ENCODE data around the gene ENG. TPM values are rescaled to one million over a fixed set of nuclear protein-coding genes. Genes with fewer than 3 reads are reported as not detected.
A peak's percentile ranks its signal among the peaks of the same experiment; 100 is the strongest.

ENG gene
- total and polyA plus RNA-seq, 2 donors from 2014 or later, result 135 to 158 TPM

- H3K9me3 ChIP-seq (ENCODE audit: control insufficient read depth in 2 of 3, insufficient read depth in 1 of 3, low read length in 3 of 3), result no peaks in the 10 kb centered on the region
- H3K36me3 ChIP-seq (ENCODE audit: control insufficient read depth in 2 of 3, insufficient read depth in 3 of 3, low read length in 3 of 3), result peaks cover 0 to 5% (median 0%) of the 10 kb centered on the region in 3 donors
- H3K27me3 ChIP-seq (ENCODE audit: control insufficient read depth, insufficient read depth, low read length), result no peaks in the 10 kb centered on the region
- DNase-seq (no peak), FAIRE-seq (no peak)
- intact Hi-C loops (cut with DNase I), result no loop called here
- peak overlapping the region; percentile 33 to 63 for H3K27ac ChIP-seq (ENCODE audit: low read depth in 2 of 2, low read length in 2 of 2)
- H3K4me1 ChIP-seq (ENCODE audit: control insufficient read depth in 2 of 3, insufficient read depth in 2 of 3, low read depth in 1 of 3, low read length in 3 of 3), result peaks cover 0 to 43% (median 0%) of the 10 kb centered on the region in 3 donors
- no peak overlapping the region for H3K4me3 ChIP-seq (ENCODE audit: low read length in 3 of 3)
- H3K9ac ChIP-seq (ENCODE audit: low read length in 3 of 3), result no peak overlapping the region
- TF ChIP-seq, protein P1, sequence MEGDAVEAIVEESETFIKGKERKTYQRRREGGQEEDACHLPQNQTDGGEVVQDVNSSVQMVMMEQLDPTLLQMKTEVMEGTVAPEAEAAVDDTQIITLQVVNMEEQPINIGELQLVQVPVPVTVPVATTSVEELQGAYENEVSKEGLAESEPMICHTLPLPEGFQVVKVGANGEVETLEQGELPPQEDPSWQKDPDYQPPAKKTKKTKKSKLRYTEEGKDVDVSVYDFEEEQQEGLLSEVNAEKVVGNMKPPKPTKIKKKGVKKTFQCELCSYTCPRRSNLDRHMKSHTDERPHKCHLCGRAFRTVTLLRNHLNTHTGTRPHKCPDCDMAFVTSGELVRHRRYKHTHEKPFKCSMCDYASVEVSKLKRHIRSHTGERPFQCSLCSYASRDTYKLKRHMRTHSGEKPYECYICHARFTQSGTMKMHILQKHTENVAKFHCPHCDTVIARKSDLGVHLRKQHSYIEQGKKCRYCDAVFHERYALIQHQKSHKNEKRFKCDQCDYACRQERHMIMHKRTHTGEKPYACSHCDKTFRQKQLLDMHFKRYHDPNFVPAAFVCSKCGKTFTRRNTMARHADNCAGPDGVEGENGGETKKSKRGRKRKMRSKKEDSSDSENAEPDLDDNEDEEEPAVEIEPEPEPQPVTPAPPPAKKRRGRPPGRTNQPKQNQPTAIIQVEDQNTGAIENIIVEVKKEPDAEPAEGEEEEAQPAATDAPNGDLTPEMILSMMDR (IDR thresholded peaks at IDR 0.05; ENCODE audit: borderline replicate concordance, extremely low read depth, insufficient read depth), result no peak
Observed at GRCh38 chr9:127856729-127857116, 2.3 kb upstream of the ENG start.

DNA sequence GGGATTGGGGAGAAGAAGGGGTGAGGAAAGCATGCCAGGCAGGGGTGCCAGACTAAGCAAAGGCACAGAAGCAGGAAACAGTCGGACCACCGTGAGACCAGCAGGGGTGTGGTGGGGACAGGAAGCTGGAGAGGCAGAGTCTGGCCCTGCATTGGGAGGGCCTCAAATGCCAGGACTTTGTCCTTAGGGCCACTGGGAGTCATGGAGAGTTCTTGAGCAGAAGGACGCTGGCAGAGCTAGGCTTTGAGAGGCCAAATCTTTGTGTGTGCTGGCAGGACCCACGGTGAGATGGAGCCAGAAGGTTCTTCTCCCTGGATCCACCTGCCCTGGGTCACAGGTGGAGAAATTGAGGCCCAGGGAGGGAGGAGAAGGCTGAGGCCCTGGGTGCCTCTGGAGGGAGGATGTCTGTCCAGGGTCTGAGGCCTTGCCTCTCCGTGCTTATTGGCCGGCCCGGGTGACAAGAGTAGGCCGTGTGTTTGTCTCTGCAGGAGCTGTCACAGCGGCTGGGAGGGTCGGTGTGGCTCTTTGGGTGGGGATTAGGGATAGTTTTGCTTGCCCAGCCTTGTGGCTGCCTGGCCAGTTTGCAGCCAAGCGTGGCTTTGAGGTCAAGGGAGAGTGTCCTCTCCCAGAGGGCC, 1.8 kb upstream of the ENG start:
- Histone ChIP-seq H3K27ac (ENCODE audit: low read depth in 2 of 2, low read length in 2 of 2) (peak overlapping the region; percentile 33 to 63), H3K36me3 (ENCODE audit: control insufficient read depth in 2 of 3, insufficient read depth in 3 of 3, low read length in 3 of 3) (peaks cover 0 to 6% (median 0%) of the 10 kb centered on the region in 3 donors), H3K9ac (ENCODE audit: low read length in 3 of 3) (no peak overlapping the region), H3K4me3 (ENCODE audit: low read length in 3 of 3) (no peak overlapping the region), H3K27me3 (ENCODE audit: control insufficient read depth, insufficient read depth, low read length) (no peaks in the 10 kb centered on the region), H3K4me1 (ENCODE audit: control insufficient read depth in 2 of 3, insufficient read depth in 2 of 3, low read depth in 1 of 3, low read length in 3 of 3) (peaks cover 0 to 38% (median 0%) of the 10 kb centered on the region in 3 donors), H3K9me3 (ENCODE audit: control insufficient read depth in 2 of 3, insufficient read depth in 1 of 3, low read length in 3 of 3) (no peaks in the 10 kb centered on the region)
- FAIRE-seq (no peak), DNase-seq (no peak)
- intact Hi-C loops (cut with DNase I), result no loop called here
- TF ChIP-seq, protein P1 (IDR thresholded peaks at IDR 0.05; ENCODE audit: borderline replicate concordance, extremely low read depth, insufficient read depth), result no peak

GRCh38 chr9:127855522-127855921, 1.1 kb upstream of the ENG start:
- H3K4me3 ChIP-seq (ENCODE audit: low read length in 3 of 3), result no peak overlapping the region
- H3K36me3 ChIP-seq (ENCODE audit: control insufficient read depth in 2 of 3, insufficient read depth in 3 of 3, low read length in 3 of 3), result peaks cover 0 to 8% (median 0%) of the 10 kb centered on the region in 3 donors
- DNase-seq (no peak), FAIRE-seq (no peak)
- H3K27me3 ChIP-seq (ENCODE audit: control insufficient read depth, insufficient read depth, low read length), result no peaks in the 10 kb centered on the region
- peak overlapping the region; percentile 91 to 93 for H3K27ac ChIP-seq (ENCODE audit: low read depth in 2 of 2, low read length in 2 of 2)
- H3K4me1 ChIP-seq (ENCODE audit: control insufficient read depth in 2 of 3, insufficient read depth in 2 of 3, low read depth in 1 of 3, low read length in 3 of 3), result peaks cover 0 to 37% (median 0%) of the 10 kb centered on the region in 3 donors
- TF ChIP-seq, protein P1 (IDR thresholded peaks at IDR 0.05; ENCODE audit: borderline replicate concordance, extremely low read depth, insufficient read depth), result no peak
- H3K9me3 ChIP-seq (ENCODE audit: control insufficient read depth in 2 of 3, insufficient read depth in 1 of 3, low read length in 3 of 3), result no peaks in the 10 kb centered on the region
- intact Hi-C loops (cut with DNase I), result no loop called here
- no peak overlapping the region for H3K9ac ChIP-seq (ENCODE audit: low read length in 3 of 3)
